HUES64 (cell line): ENCODE results near the gene ZDHHC8.

Source experiments
- H3K27ac ChIP-seq: 2 replicates; pipeline ENCODE4 v1.7.0; 2013; ENCODE audit warnings: low read depth, low read length, inconsistent platforms
- H3K27me3 ChIP-seq: 2 replicates; pipeline ENCODE4 v1.6.1; 2013; ENCODE audit warnings: mild to moderate bottlenecking, low read length; ENCODE audit not compliant: insufficient read depth
- H3K36me3 ChIP-seq: 2 replicates; pipeline ENCODE4 v1.6.1; 2013; ENCODE audit warnings: mild to moderate bottlenecking, low read length; ENCODE audit not compliant: insufficient read depth
- H3K4me1 ChIP-seq: 2 replicates; pipeline ENCODE4 v1.6.1; 2013; ENCODE audit warnings: mild to moderate bottlenecking, low read length, moderate library complexity; ENCODE audit not compliant: insufficient read depth
- H3K4me3 ChIP-seq: 2 replicates; pipeline ENCODE4 v1.5.1; 2013; ENCODE audit warnings: mild to moderate bottlenecking, low read length, moderate library complexity
- H3K9ac ChIP-seq: 2 replicates; pipeline ENCODE4 v1.6.1; 2013; ENCODE audit warnings: mild to moderate bottlenecking, low read depth, low read length
- H3K9me3 ChIP-seq: 2 replicates; pipeline ENCODE4 v1.6.1; 2013; ENCODE audit warnings: low read depth, low read length; ENCODE audit not compliant: insufficient read depth
- WGBS: fragments of 150-250, 120-280 bp; methylation state at CpG from one replicate; pipeline ENCODE4 v1.1.7; 2013; ENCODE audit warnings: missing lambda C conversion rate; 5-methylcytosine and 5-hydroxymethylcytosine counted together

Gene ZDHHC8

GRCh38 chr22:20116951-20117632, 14.5 kb upstream of the ZDHHC8 start, which contains the start of gene TRMT2A:
TSS of gene TRMT2A (minus strand) at chr22:20117226. CDS start at chr22:20116906, 320 bp downstream.
- WGBS, result under 1% methylated on average over 88 of the region's 88 CpGs
- peak within 1 kb of the TSS; percentile 100 for H3K9ac ChIP-seq
- peak within 1 kb of the TSS; percentile 89 for H3K27ac ChIP-seq
- no peaks in the 10 kb centered on the region for H3K27me3 ChIP-seq
- H3K4me1 ChIP-seq, result peaks cover 14% of the 10 kb centered on the region; the same call in 1 of the 2 replicates
- no peaks in the 10 kb centered on the region for H3K9me3 ChIP-seq
- H3K36me3 ChIP-seq, result peaks cover 75% of the 10 kb centered on the region
- peak within 1 kb of the TSS; percentile 94 for H3K4me3 ChIP-seq

GRCh38 chr22:20117633-20118299, 13.8 kb upstream of the ZDHHC8 start:
- Histone ChIP-seq H3K9me3 (no peaks in the 10 kb centered on the region), H3K27me3 (no peaks in the 10 kb centered on the region), H3K4me1 (peaks cover 14% of the 10 kb centered on the region; the same call in 1 of the 2 replicates), H3K9ac (peak overlapping the region; percentile 100), H3K27ac (peak overlapping the region; percentile 89), H3K36me3 (peaks cover 73% of the 10 kb centered on the region), H3K4me3 (peak overlapping the region; percentile 94)
- WGBS, result under 1% methylated on average over 66 of the region's 66 CpGs

- peak overlapping the region; percentile 89 for H3K27ac ChIP-seq
- H3K9ac ChIP-seq, result peak overlapping the region; percentile 100
- 34% methylated on average over 6 of the region's 8 CpGs for WGBS
- peaks cover 14% of the 10 kb centered on the region; the same call in 1 of the 2 replicates for H3K4me1 ChIP-seq
- H3K9me3 ChIP-seq, result no peaks in the 10 kb centered on the region
- peaks cover 70% of the 10 kb centered on the region for H3K36me3 ChIP-seq
- peak overlapping the region; percentile 94 for H3K4me3 ChIP-seq
- no peaks in the 10 kb centered on the region for H3K27me3 ChIP-seq
Observed at GRCh38 chr22:20118300-20119020, 13.1 kb upstream of the ZDHHC8 start.

GRCh38 chr22:20121856-20122415, 9.7 kb upstream of the ZDHHC8 start:
- H3K4me1 ChIP-seq, result peaks cover 14% of the 10 kb centered on the region; the same call in 1 of the 2 replicates
- no peak overlapping the region for H3K27ac ChIP-seq
- H3K27me3 ChIP-seq, result no peaks in the 10 kb centered on the region
- WGBS, result 97% methylated on average over 22 of the region's 22 CpGs
- H3K36me3 ChIP-seq, result peaks cover 79% of the 10 kb centered on the region
- H3K4me3 ChIP-seq, result no peak overlapping the region
- no peak overlapping the region for H3K9ac ChIP-seq
- H3K9me3 ChIP-seq, result no peaks in the 10 kb centered on the region

GRCh38 chr22:20123366-20124082, 8.1 kb upstream of the ZDHHC8 start:
- no peak overlapping the region for H3K4me3 ChIP-seq
- H3K36me3 ChIP-seq, result peaks cover 90% of the 10 kb centered on the region
- 98% methylated on average over 13 of the region's 13 CpGs for WGBS
- H3K9ac ChIP-seq, result no peak overlapping the region
- H3K4me1 ChIP-seq, result peaks cover 13% of the 10 kb centered on the region; the same call in 1 of the 2 replicates
- H3K27ac ChIP-seq, result no peak overlapping the region
- H3K9me3 ChIP-seq, result no peaks in the 10 kb centered on the region
- no peaks in the 10 kb centered on the region for H3K27me3 ChIP-seq

- WGBS, result 95% methylated on average over 11 of the region's 11 CpGs
- Histone ChIP-seq H3K4me3 (no peak overlapping the region), H3K36me3 (peaks cover 82% of the 10 kb centered on the region), H3K9ac (no peak overlapping the region), H3K27ac (no peak overlapping the region), H3K27me3 (no peaks in the 10 kb centered on the region), H3K9me3 (no peaks in the 10 kb centered on the region), H3K4me1 (peaks cover 6% of the 10 kb centered on the region; the same call in 1 of the 2 replicates)
Observed at GRCh38 chr22:20124083-20124787, 7.4 kb upstream of the ZDHHC8 start.

- H3K4me1 ChIP-seq, result no peaks in the 10 kb centered on the region
- H3K27ac ChIP-seq, result no peak overlapping the region
- no peaks in the 10 kb centered on the region for H3K27me3 ChIP-seq
- 96% methylated on average over 32 of the region's 32 CpGs for WGBS
- H3K9ac ChIP-seq, result no peak overlapping the region
- H3K9me3 ChIP-seq, result no peaks in the 10 kb centered on the region
- peaks cover 70% of the 10 kb centered on the region for H3K36me3 ChIP-seq
- H3K4me3 ChIP-seq, result no peak overlapping the region
Observed at GRCh38 chr22:20125201-20126174, 6.1 kb upstream of the ZDHHC8 start.

- H3K4me3 ChIP-seq, result no peak overlapping the region
- WGBS, result 96% methylated on average over 19 of the region's 19 CpGs
- H3K27me3 ChIP-seq, result no peaks in the 10 kb centered on the region
- no peak overlapping the region for H3K27ac ChIP-seq
- no peaks in the 10 kb centered on the region for H3K9me3 ChIP-seq
- peaks cover 60% of the 10 kb centered on the region for H3K36me3 ChIP-seq
- H3K4me1 ChIP-seq, result no peaks in the 10 kb centered on the region
- H3K9ac ChIP-seq, result no peak overlapping the region
Observed at GRCh38 chr22:20126284-20127029, 5.1 kb upstream of the ZDHHC8 start.

GRCh38 chr22:20127318-20127868, 4.2 kb upstream of the ZDHHC8 start:
- Histone ChIP-seq H3K9me3 (no peaks in the 10 kb centered on the region), H3K27ac (no peak overlapping the region; the same call in 1 of the 2 replicates), H3K36me3 (peaks cover 51% of the 10 kb centered on the region), H3K9ac (no peak overlapping the region), H3K4me1 (peaks cover under 1% of the 10 kb centered on the region; the same call in 1 of the 2 replicates), H3K4me3 (no peak overlapping the region), H3K27me3 (no peaks in the 10 kb centered on the region)
- 96% methylated on average over 15 of the region's 15 CpGs for WGBS
